ENCODE measurements around the gene SCD.

The SCD gene

GRCh38 chr10:100353770-100354485 is 6.9 kb downstream of the SCD start:
- no peak overlapping the region for H3K4me3 ChIP-seq
- TF ChIP-seq FOXP2 (optimal IDR thresholded peaks at IDR 0.05; ENCODE audit: control extremely low read depth, extremely low read length, insufficient read depth) (no peak), EZH2 (IDR thresholded peaks at IDR 0.05) (no peak), POLR2AphosphoS5 (IDR thresholded peaks at IDR 0.05; ENCODE audit: borderline replicate concordance, low read depth, low read length) (no peak; the same call in 1 of the 2 replicates)
- H3K9ac ChIP-seq (ENCODE audit: insufficient read length) = no peak overlapping the region
- no peaks in the 10 kb centered on the region for H3K9me3 ChIP-seq (ENCODE audit: low read depth, low read length)
- DNase-seq (ENCODE audit: low read depth, low spot score) = no peak
- no peak overlapping the region for H3K27ac ChIP-seq
- H3K36me3 ChIP-seq (ENCODE audit: insufficient read depth, low read length) = peaks cover 90% of the 10 kb centered on the region

GRCh38 chr10:100355086-100355485 is 8.1 kb downstream of the SCD start:
- H3K4me3 ChIP-seq = no peak overlapping the region
- no peaks in the 10 kb centered on the region for H3K9me3 ChIP-seq (ENCODE audit: low read depth, low read length)
- TF ChIP-seq EZH2 (IDR thresholded peaks at IDR 0.05) (no peak), POLR2AphosphoS5 (IDR thresholded peaks at IDR 0.05; ENCODE audit: borderline replicate concordance, low read depth, low read length) (no peak), FOXP2 (optimal IDR thresholded peaks at IDR 0.05; ENCODE audit: control extremely low read depth, extremely low read length, insufficient read depth) (no peak)
- H3K36me3 ChIP-seq (ENCODE audit: insufficient read depth, low read length) = peaks cover 90% of the 10 kb centered on the region
- H3K27ac ChIP-seq = 0 out of 2 replicates have a peak overlapping the region, but pooled peaks have one; percentile 13
- no peak for DNase-seq (ENCODE audit: low read depth, low spot score)
- no peak overlapping the region for H3K9ac ChIP-seq (ENCODE audit: insufficient read length)

- H3K36me3 ChIP-seq (ENCODE audit: insufficient read depth, low read length) = peaks cover 90% of the 10 kb centered on the region
- no peak overlapping the region for H3K9ac ChIP-seq (ENCODE audit: insufficient read length)
Observed at GRCh38 chr10:100356067-100357017, 9.3 kb downstream of the SCD start.

GRCh38 chr10:100357059-100357858 is 10.2 kb downstream of the SCD start:
- no peak overlapping the region for H3K9ac ChIP-seq (ENCODE audit: insufficient read length)
- no peak overlapping the region for H3K27ac ChIP-seq
- TF ChIP-seq POLR2AphosphoS5 (IDR thresholded peaks at IDR 0.05; ENCODE audit: borderline replicate concordance, low read depth, low read length) (no peak), EZH2 (IDR thresholded peaks at IDR 0.05) (no peak), FOXP2 (optimal IDR thresholded peaks at IDR 0.05; ENCODE audit: control extremely low read depth, extremely low read length, insufficient read depth) (no peak)
- peaks cover 81% of the 10 kb centered on the region for H3K36me3 ChIP-seq (ENCODE audit: insufficient read depth, low read length)
- H3K4me3 ChIP-seq = no peak overlapping the region
- DNase-seq (ENCODE audit: low read depth, low spot score) = no peak
- H3K9me3 ChIP-seq (ENCODE audit: low read depth, low read length) = no peaks in the 10 kb centered on the region

More at GRCh38 chr10:100356067-100357017, 9.3 kb downstream of the SCD start:
- DNase-seq (ENCODE audit: low read depth, low spot score) = no peak
- Histone ChIP-seq H3K27ac (no peak overlapping the region), H3K9me3 (ENCODE audit: low read depth, low read length) (no peaks in the 10 kb centered on the region), H3K4me3 (no peak overlapping the region)
- TF ChIP-seq EZH2 (IDR thresholded peaks at IDR 0.05) (no peak), FOXP2 (optimal IDR thresholded peaks at IDR 0.05; ENCODE audit: control extremely low read depth, extremely low read length, insufficient read depth) (no peak), POLR2AphosphoS5 (IDR thresholded peaks at IDR 0.05; ENCODE audit: borderline replicate concordance, low read depth, low read length) (no peak)

- DNase-seq (ENCODE audit: low read depth, low spot score) = no peak
- H3K4me3 ChIP-seq = no peak overlapping the region
- no peak overlapping the region for H3K9ac ChIP-seq (ENCODE audit: insufficient read length)
- TF ChIP-seq POLR2AphosphoS5 (IDR thresholded peaks at IDR 0.05; ENCODE audit: borderline replicate concordance, low read depth, low read length) (no peak), EZH2 (IDR thresholded peaks at IDR 0.05) (no peak), FOXP2 (optimal IDR thresholded peaks at IDR 0.05; ENCODE audit: control extremely low read depth, extremely low read length, insufficient read depth) (no peak)
- no peaks in the 10 kb centered on the region for H3K9me3 ChIP-seq (ENCODE audit: low read depth, low read length)
- H3K36me3 ChIP-seq (ENCODE audit: insufficient read depth, low read length) = peaks cover 66% of the 10 kb centered on the region
- H3K27ac ChIP-seq = no peak overlapping the region
Observed at GRCh38 chr10:100359030-100359432, 12.0 kb downstream of the SCD start.

GRCh38 chr10:100359529-100360150 is 12.6 kb downstream of the SCD start:
- DNase-seq (ENCODE audit: low read depth, low spot score) = no peak
- no peaks in the 10 kb centered on the region for H3K9me3 ChIP-seq (ENCODE audit: low read depth, low read length)
- peaks cover 60% of the 10 kb centered on the region for H3K36me3 ChIP-seq (ENCODE audit: insufficient read depth, low read length)
- no peak overlapping the region for H3K9ac ChIP-seq (ENCODE audit: insufficient read length)
- no peak overlapping the region for H3K27ac ChIP-seq
- H3K4me3 ChIP-seq = no peak overlapping the region
- TF ChIP-seq FOXP2 (optimal IDR thresholded peaks at IDR 0.05; ENCODE audit: control extremely low read depth, extremely low read length, insufficient read depth) (no peak), POLR2AphosphoS5 (IDR thresholded peaks at IDR 0.05; ENCODE audit: borderline replicate concordance, low read depth, low read length) (no peak), EZH2 (IDR thresholded peaks at IDR 0.05) (no peak)

GRCh38 chr10:100360234-100360633 is 13.2 kb downstream of the SCD start:
- H3K27ac ChIP-seq = no peak overlapping the region
- H3K4me3 ChIP-seq = no peak overlapping the region
- H3K36me3 ChIP-seq (ENCODE audit: insufficient read depth, low read length) = peaks cover 54% of the 10 kb centered on the region
- DNase-seq (ENCODE audit: low read depth, low spot score) = no peak
- no peaks in the 10 kb centered on the region for H3K9me3 ChIP-seq (ENCODE audit: low read depth, low read length)
- TF ChIP-seq POLR2AphosphoS5 (IDR thresholded peaks at IDR 0.05; ENCODE audit: borderline replicate concordance, low read depth, low read length) (no peak), FOXP2 (optimal IDR thresholded peaks at IDR 0.05; ENCODE audit: control extremely low read depth, extremely low read length, insufficient read depth) (no peak), EZH2 (IDR thresholded peaks at IDR 0.05) (no peak)
- no peak overlapping the region for H3K9ac ChIP-seq (ENCODE audit: insufficient read length)
